Measurements from ENCODE around the gene CLMN. TPM values are rescaled to one million over a fixed set of nuclear protein-coding genes. Genes with fewer than 3 reads are reported as not detected.

Gene CLMN
- total and polyA plus RNA-seq, 2 experiments from 2014 or later: 3.2 to 5.7 TPM

- Mint-ChIP-seq H3K36me3 (ENCODE audit: low read depth) (no peaks in the 10 kb centered on the region), H3K4me1 (peaks cover 52% of the 10 kb centered on the region), H3K27me3 (ENCODE audit: insufficient read depth, low read depth, poor library complexity) (peaks cover 10% of the 10 kb centered on the region), H3K27ac (no peak overlapping the region), H3K9me3 (0 out of 3 replicates have a peak, but pooled peaks cover 3% of the 10 kb centered on the region), H3K4me3 (no peak overlapping the region)
- Histone ChIP-seq H3F3A (replicated peaks; ENCODE audit: low read depth) (0 out of 2 replicates have a peak, but pooled peaks cover 2% of the 10 kb centered on the region), H4K20me1 (replicated peaks; ENCODE audit: insufficient read depth) (no peaks in the 10 kb centered on the region), H3K4me1 (ENCODE audit: insufficient read depth) (peaks cover 21% of the 10 kb centered on the region), H3K4me3 (no peak overlapping the region), H3K27ac (ENCODE audit: low read depth) (no peak overlapping the region), H3K79me2 (replicated peaks; ENCODE audit: insufficient read depth) (no peaks in the 10 kb centered on the region), H3K27me3 (ENCODE audit: insufficient read depth) (no peaks in the 10 kb centered on the region), H3K36me3 (ENCODE audit: insufficient read depth) (no peaks in the 10 kb centered on the region), H3K9me2 (ENCODE audit: insufficient read depth) (peaks cover 6% of the 10 kb centered on the region; the same call in 1 of the 2 replicates), H3K4me2 (no peak overlapping the region), H2AFZ (no peak overlapping the region)
- TF ChIP-seq POLR2AphosphoS5 (IDR thresholded peaks at IDR 0.05; ENCODE audit: low read depth) (no peak), EZH2phosphoT487 (IDR thresholded peaks at IDR 0.05; ENCODE audit: unreplicated experiment) (no peak), ZNF331 (CRISPR knock-in tag; IDR thresholded peaks at IDR 0.05; ENCODE audit: low read depth) (no peak), JUNB (IDR thresholded peaks at IDR 0.05; ENCODE audit: unreplicated experiment) (no peak), CREB1 (CRISPR knock-in tag; IDR thresholded peaks at IDR 0.05; ENCODE audit: low read depth) (no peak), ZNF462 (CRISPR knock-in tag; IDR thresholded peaks at IDR 0.05) (no peak), STAT1 (IDR thresholded peaks at IDR 0.05; ENCODE audit: unreplicated experiment) (no peak), ZNF114 (CRISPR knock-in tag; IDR thresholded peaks at IDR 0.05) (no peak), EZH2 (IDR thresholded peaks at IDR 0.05; ENCODE audit: low read depth, unreplicated experiment) (no peak), REST (IDR thresholded peaks at IDR 0.05; ENCODE audit: unreplicated experiment) (no peak), NANOG (IDR thresholded peaks at IDR 0.05; ENCODE audit: borderline replicate concordance) (no peak)
- TF ChIP-seq, protein P1, sequence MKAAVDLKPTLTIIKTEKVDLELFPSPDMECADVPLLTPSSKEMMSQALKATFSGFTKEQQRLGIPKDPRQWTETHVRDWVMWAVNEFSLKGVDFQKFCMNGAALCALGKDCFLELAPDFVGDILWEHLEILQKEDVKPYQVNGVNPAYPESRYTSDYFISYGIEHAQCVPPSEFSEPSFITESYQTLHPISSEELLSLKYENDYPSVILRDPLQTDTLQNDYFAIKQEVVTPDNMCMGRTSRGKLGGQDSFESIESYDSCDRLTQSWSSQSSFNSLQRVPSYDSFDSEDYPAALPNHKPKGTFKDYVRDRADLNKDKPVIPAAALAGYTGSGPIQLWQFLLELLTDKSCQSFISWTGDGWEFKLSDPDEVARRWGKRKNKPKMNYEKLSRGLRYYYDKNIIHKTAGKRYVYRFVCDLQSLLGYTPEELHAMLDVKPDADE (IDR thresholded peaks at IDR 0.05): no peak
- TF ChIP-seq, protein P2, sequence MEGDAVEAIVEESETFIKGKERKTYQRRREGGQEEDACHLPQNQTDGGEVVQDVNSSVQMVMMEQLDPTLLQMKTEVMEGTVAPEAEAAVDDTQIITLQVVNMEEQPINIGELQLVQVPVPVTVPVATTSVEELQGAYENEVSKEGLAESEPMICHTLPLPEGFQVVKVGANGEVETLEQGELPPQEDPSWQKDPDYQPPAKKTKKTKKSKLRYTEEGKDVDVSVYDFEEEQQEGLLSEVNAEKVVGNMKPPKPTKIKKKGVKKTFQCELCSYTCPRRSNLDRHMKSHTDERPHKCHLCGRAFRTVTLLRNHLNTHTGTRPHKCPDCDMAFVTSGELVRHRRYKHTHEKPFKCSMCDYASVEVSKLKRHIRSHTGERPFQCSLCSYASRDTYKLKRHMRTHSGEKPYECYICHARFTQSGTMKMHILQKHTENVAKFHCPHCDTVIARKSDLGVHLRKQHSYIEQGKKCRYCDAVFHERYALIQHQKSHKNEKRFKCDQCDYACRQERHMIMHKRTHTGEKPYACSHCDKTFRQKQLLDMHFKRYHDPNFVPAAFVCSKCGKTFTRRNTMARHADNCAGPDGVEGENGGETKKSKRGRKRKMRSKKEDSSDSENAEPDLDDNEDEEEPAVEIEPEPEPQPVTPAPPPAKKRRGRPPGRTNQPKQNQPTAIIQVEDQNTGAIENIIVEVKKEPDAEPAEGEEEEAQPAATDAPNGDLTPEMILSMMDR (conservative IDR thresholded peaks at IDR 0.05; ENCODE audit: low read depth in 2 of 2): no peak
- no peak for ATAC-seq
- DNase-seq (ENCODE audit: low spot score): no peak
These were observed 68.8 kb downstream of the CLMN start for GRCh38 chr14:95250936-95251335.
